ENCODE measurements around the gene KCNMA1.

KCNMA1 gene

GRCh38 chr10:77252380-77253146 is 385.0 kb downstream of the KCNMA1 start:
- DNase-seq = no peak

- DNase-seq = no peak
Observed at GRCh38 chr10:77251297-77252013, 386.2 kb downstream of the KCNMA1 start.

GRCh38 chr10:77249901-77250459 is 387.6 kb downstream of the KCNMA1 start:
- DNase-seq = no peak

GRCh38 chr10:77248104-77248790 is 389.4 kb downstream of the KCNMA1 start:
- DNase-seq = no peak

- no peak for DNase-seq
Observed at GRCh38 chr10:77247031-77247990, 390.3 kb downstream of the KCNMA1 start.

GRCh38 chr10:77245953-77246352 is 391.7 kb downstream of the KCNMA1 start:
- no peak for DNase-seq

- no peak for DNase-seq
Observed at GRCh38 chr10:77244746-77245145, 392.9 kb downstream of the KCNMA1 start.

GRCh38 chr10:77244286-77244685 is 393.3 kb downstream of the KCNMA1 start:
- DNase-seq = no peak

- DNase-seq = no peak
Observed at GRCh38 chr10:77241350-77241725, 396.3 kb downstream of the KCNMA1 start.

- DNase-seq = no peak
Observed at GRCh38 chr10:77240706-77241349, 396.8 kb downstream of the KCNMA1 start.

- DNase-seq = no peak
Observed at GRCh38 chr10:77240041-77240652, 397.5 kb downstream of the KCNMA1 start.

- DNase-seq = no peak
Observed at GRCh38 chr10:77237120-77237519, 400.5 kb downstream of the KCNMA1 start.

GRCh38 chr10:77236700-77237099 is 400.9 kb downstream of the KCNMA1 start:
- no peak for DNase-seq

- no peak for DNase-seq
Observed at GRCh38 chr10:77236029-77236428, 401.6 kb downstream of the KCNMA1 start.

- DNase-seq = no peak
Observed at GRCh38 chr10:77234599-77234998, 403.0 kb downstream of the KCNMA1 start.

- no peak for DNase-seq
Observed at GRCh38 chr10:77233466-77233865, 404.1 kb downstream of the KCNMA1 start.

- no peak for DNase-seq
Observed at GRCh38 chr10:77231884-77232610, 405.6 kb downstream of the KCNMA1 start.

GRCh38 chr10:77231375-77231774 is 406.2 kb downstream of the KCNMA1 start:
- DNase-seq = no peak

- DNase-seq = no peak
Observed at GRCh38 chr10:77230194-77230593, 407.4 kb downstream of the KCNMA1 start.

- no peak for DNase-seq
Observed at GRCh38 chr10:77229704-77230103, 407.9 kb downstream of the KCNMA1 start.

GRCh38 chr10:77228559-77228958 is 409.0 kb downstream of the KCNMA1 start:
- DNase-seq = no peak
